Neuronal stem cell (in vitro differentiated cells): ENCODE results near the gene TMEM145.

Experiments
- DNase-seq: peaks from one replicate; pipeline ENCODE4 v3.0.0-alpha.2; 2013; ENCODE audit warnings: low spot score
- H2AFZ ChIP-seq: one replicate; pipeline ENCODE4 v1.6.1; 2013; ENCODE audit warnings: mild to moderate bottlenecking, low read length, inconsistent platforms
- H2AK5ac ChIP-seq: 2 replicates; pipeline ENCODE4 v1.6.1; 2013; ENCODE audit warnings: low read depth, mild to moderate bottlenecking, inconsistent platforms, low read length, moderate library complexity, mixed read lengths
- H2BK120ac ChIP-seq: 2 replicates; pipeline ENCODE4 v1.6.1; 2013; ENCODE audit warnings: low read depth, mild to moderate bottlenecking, inconsistent platforms, low read length, moderate library complexity, mixed read lengths
- H2BK12ac ChIP-seq: one replicate; pipeline ENCODE4 v1.6.1; 2013; ENCODE audit warnings: low read length, inconsistent platforms
- H2BK15ac ChIP-seq: 2 replicates; pipeline ENCODE4 v1.6.1; 2013; ENCODE audit warnings: mild to moderate bottlenecking, low read length, inconsistent platforms, mixed read lengths
- H2BK5ac ChIP-seq: one replicate; pipeline ENCODE4 v1.6.1; 2013; ENCODE audit warnings: inconsistent platforms, mild to moderate bottlenecking, low read length, moderate library complexity
- H3K14ac ChIP-seq: one replicate; pipeline ENCODE4 v1.6.1; 2013; ENCODE audit warnings: low read length, inconsistent platforms
- H3K18ac ChIP-seq: 2 replicates; pipeline ENCODE4 v1.6.1; 2013; ENCODE audit warnings: low read length, inconsistent platforms
- H3K23ac ChIP-seq: 2 replicates; pipeline ENCODE4 v1.6.1; 2013; ENCODE audit warnings: low read depth, mild to moderate bottlenecking, mixed read lengths, low read length, inconsistent platforms; ENCODE audit not compliant: poor library complexity
- H3K27ac ChIP-seq: replicated peaks from 3 replicates; pipeline ENCODE4 v1.5.1; 2013; ENCODE audit warnings: low read length, inconsistent platforms
- H3K27me3 ChIP-seq, 3 experiments: 2 replicates each; pipeline ENCODE4 v1.6.1; 2013; ENCODE audit warnings: low read length in 3 of 3, mild to moderate bottlenecking in 2 of 3, inconsistent platforms in 1 of 3, low read depth in 1 of 3, mixed read lengths in 1 of 3, moderate library complexity in 1 of 3; ENCODE audit not compliant: control insufficient read depth in 3 of 3, insufficient read depth in 3 of 3
- H3K36me3 ChIP-seq, 2 donors: replicated peaks in 1 of 2; 2 replicates each; pipeline ENCODE4 v1.6.1; 2013; ENCODE audit warnings: low read length in 2 of 2; ENCODE audit not compliant: control insufficient read depth in 2 of 2, insufficient read depth in 2 of 2
- H3K4ac ChIP-seq: 2 replicates; pipeline ENCODE4 v1.6.1; 2013; ENCODE audit warnings: inconsistent platforms, mild to moderate bottlenecking, low read length, moderate library complexity
- H3K4me1 ChIP-seq, 2 donors: 1 replicate in 1 of 2; 2 replicates in 1 of 2; pipeline ENCODE4 v1.6.1; 2013; ENCODE audit warnings: low read length in 2 of 2, low read depth in 1 of 2; ENCODE audit not compliant: control insufficient read depth in 2 of 2, insufficient read depth in 1 of 2
- H3K4me2 ChIP-seq: one replicate; pipeline ENCODE4 v1.6.1; 2013; ENCODE audit warnings: mild to moderate bottlenecking, low read length, inconsistent platforms; ENCODE audit not compliant: insufficient read depth, poor library complexity, severe bottlenecking
- H3K4me3 ChIP-seq, 2 donors: 2 replicates each; pipeline ENCODE4 v1.5.1; 2013; ENCODE audit warnings: low read length in 2 of 2, mild to moderate bottlenecking in 2 of 2, inconsistent platforms in 1 of 2, moderate library complexity in 1 of 2
- H3K79me1 ChIP-seq: one replicate; pipeline ENCODE4 v1.6.1; 2013; ENCODE audit warnings: low read depth, mild to moderate bottlenecking, inconsistent platforms, low read length, moderate library complexity
- H3K9ac ChIP-seq: one replicate; pipeline ENCODE4 v1.6.1; 2013; ENCODE audit warnings: mild to moderate bottlenecking, low read depth, low read length, inconsistent platforms; ENCODE audit not compliant: poor library complexity
- H3K9me3 ChIP-seq, 2 donors: replicated peaks in 1 of 2; 2 replicates each; pipeline versions ENCODE3 to v1.6.1; 2013; ENCODE audit warnings: low read length in 2 of 2, mild to moderate bottlenecking in 2 of 2, inconsistent platforms in 1 of 2, low read depth in 1 of 2, mixed read lengths in 1 of 2, moderate library complexity in 1 of 2; ENCODE audit not compliant: control insufficient read depth in 2 of 2, insufficient read depth in 1 of 2
- H4K8ac ChIP-seq: one replicate; pipeline ENCODE4 v1.6.1; 2013; ENCODE audit warnings: low read depth, mild to moderate bottlenecking, inconsistent platforms, low read length, moderate library complexity
- H4K91ac ChIP-seq: one replicate; pipeline ENCODE4 v1.6.1; 2013; ENCODE audit warnings: low read length, low read depth, mild to moderate bottlenecking, inconsistent platforms; ENCODE audit not compliant: poor library complexity
- WGBS, 2 donors: extraction: QIAGEN DNeasy Blood & Tissue Kit; methylation state at CpG; one replicate each; pipeline ENCODE4 v1.1.7; 2013; ENCODE audit warnings: missing lambda C conversion rate in 2 of 2, mixed read lengths in 1 of 2; ENCODE audit not compliant: insufficient read length in 2 of 2, insufficient replicate concordance in 1 of 2; ENCODE audit errors: extremely low coverage in 2 of 2; 5-methylcytosine and 5-hydroxymethylcytosine counted together

The TMEM145 gene

GRCh38 chr19:42315024-42315423 is 1.9 kb downstream of the TMEM145 start:
- H2BK5ac ChIP-seq = no peak overlapping the region
- H3K27ac ChIP-seq = no peak overlapping the region
- H3K4me1 ChIP-seq = peaks cover 5 to 8% of the 10 kb centered on the region in 2 donors
- peak overlapping the region; percentile 64 for H3K18ac ChIP-seq
- no peak overlapping the region for H3K14ac ChIP-seq
- no peak overlapping the region for H4K91ac ChIP-seq
- H2BK15ac ChIP-seq = no peak overlapping the region
- no peaks in the 10 kb centered on the region for H3K36me3 ChIP-seq
- peaks cover 0 to 17% (median 0%) of the 10 kb centered on the region in 3 experiments for H3K27me3 ChIP-seq
- no peak overlapping the region for H2BK12ac ChIP-seq
- no peak overlapping the region for H3K9ac ChIP-seq
- no peak overlapping the region for H3K4me3 ChIP-seq
- no peak overlapping the region for H4K8ac ChIP-seq
- no peak overlapping the region for H3K4me2 ChIP-seq
- no peaks in the 10 kb centered on the region for H3K79me1 ChIP-seq
- H3K9me3 ChIP-seq = no peaks in the 10 kb centered on the region
- no peak overlapping the region for H3K4ac ChIP-seq
- no peak for DNase-seq
- H2AFZ ChIP-seq = no peak overlapping the region
- H2BK120ac ChIP-seq = no peak overlapping the region
- WGBS, 2 donors = no CpG with 5 or more reads among the region's 5 CpGs
- H2AK5ac ChIP-seq = no peak overlapping the region
- H3K23ac ChIP-seq = no peak overlapping the region

GRCh38 chr19:42316223-42317211 is 3.4 kb downstream of the TMEM145 start:
- H3K4ac ChIP-seq = no peak overlapping the region
- peak overlapping the region; percentile 75 for H3K23ac ChIP-seq
- H3K4me3 ChIP-seq = no peak overlapping the region
- H3K79me1 ChIP-seq = no peaks in the 10 kb centered on the region
- H2BK120ac ChIP-seq = no peak overlapping the region
- H3K18ac ChIP-seq = peak overlapping the region; percentile 57
- no peaks in the 10 kb centered on the region for H3K9me3 ChIP-seq
- peak overlapping the region; percentile 22 for H2BK5ac ChIP-seq
- peaks cover 5 to 8% of the 10 kb centered on the region in 2 donors for H3K4me1 ChIP-seq
- no peak overlapping the region for H3K9ac ChIP-seq
- H4K8ac ChIP-seq = no peak overlapping the region
- H2BK12ac ChIP-seq = peak overlapping the region; percentile 22
- H2AK5ac ChIP-seq = peak overlapping the region; percentile 49
- H3K14ac ChIP-seq = no peak overlapping the region
- H3K27ac ChIP-seq = no peak overlapping the region
- WGBS, 2 donors = no CpG with 5 or more reads among the region's 28 CpGs
- H4K91ac ChIP-seq = no peak overlapping the region
- DNase-seq = no peak
- H3K27me3 ChIP-seq = peaks cover 0 to 23% (median 0%) of the 10 kb centered on the region in 3 experiments
- H3K4me2 ChIP-seq = no peak overlapping the region
- peak overlapping the region; percentile 56 for H2AFZ ChIP-seq
- peak overlapping the region; percentile 81 for H2BK15ac ChIP-seq
- H3K36me3 ChIP-seq = no peaks in the 10 kb centered on the region

- no peak overlapping the region for H3K4me2 ChIP-seq
- no peak overlapping the region for H3K9ac ChIP-seq
- H2BK120ac ChIP-seq = peak overlapping the region; percentile 9
- H3K4ac ChIP-seq = no peak overlapping the region
- H4K8ac ChIP-seq = no peak overlapping the region
- no peak overlapping the region for H3K23ac ChIP-seq
- no peaks in the 10 kb centered on the region for H3K9me3 ChIP-seq
- no peak overlapping the region for H2AK5ac ChIP-seq
- peaks cover 0 to 31% (median 3%) of the 10 kb centered on the region in 3 experiments for H3K27me3 ChIP-seq
- peaks cover 5 to 8% of the 10 kb centered on the region in 2 donors for H3K4me1 ChIP-seq
- H3K18ac ChIP-seq = no peak overlapping the region
- no peak for DNase-seq
- no CpG with 5 or more reads among the region's 13 CpGs for WGBS, 2 donors
- no peak overlapping the region for H4K91ac ChIP-seq
- no peak overlapping the region for H3K14ac ChIP-seq
- H3K36me3 ChIP-seq = no peaks in the 10 kb centered on the region
- H2BK12ac ChIP-seq = no peak overlapping the region
- H3K4me3 ChIP-seq = no peak overlapping the region
- no peak overlapping the region for H2BK5ac ChIP-seq
- no peak overlapping the region for H2BK15ac ChIP-seq
- no peaks in the 10 kb centered on the region for H3K79me1 ChIP-seq
- no peak overlapping the region for H3K27ac ChIP-seq
- no peak overlapping the region for H2AFZ ChIP-seq
Measured at GRCh38 chr19:42317535-42317934, 4.4 kb downstream of the TMEM145 start.

GRCh38 chr19:42322305-42322704 is 9.2 kb downstream of the TMEM145 start:
- Histone ChIP-seq H3K79me1 (peaks cover 5% of the 10 kb centered on the region), H2AK5ac (no peak overlapping the region), H3K4ac (no peak overlapping the region), H3K27me3 (peaks cover 4 to 37% (median 14%) of the 10 kb centered on the region in 3 experiments), H3K4me1 (peaks cover 1 to 9% of the 10 kb centered on the region in 2 donors), H3K36me3 (no peaks in the 10 kb centered on the region), H3K14ac (no peak overlapping the region), H4K91ac (no peak overlapping the region), H4K8ac (no peak overlapping the region), H3K4me3 (no peak overlapping the region), H2BK120ac (no peak overlapping the region), H3K18ac (no peak overlapping the region), H3K23ac (no peak overlapping the region), H2BK12ac (no peak overlapping the region), H2AFZ (no peak overlapping the region), H3K9ac (no peak overlapping the region), H2BK5ac (peak overlapping the region; percentile 12), H3K4me2 (no peak overlapping the region), H3K9me3 (no peaks in the 10 kb centered on the region), H3K27ac (no peak overlapping the region), H2BK15ac (no peak overlapping the region)
- WGBS, 2 donors = no CpG with 5 or more reads among the region's 9 CpGs
- no peak for DNase-seq
